PC-9 (cell line): ENCODE results near the gene RNF43.

Experiments used
- EZH2 ChIP-seq: fragments of 200-600 bp; sonication (generic); IDR thresholded peaks from 2 replicates; pipeline ENCODE4 v1.8.0; 2017; ENCODE audit warnings: antibody characterized with exemption, low read depth
- TF ChIP-seq, protein P1 (sequence below): fragments of 200-600 bp; sonication (generic); conservative IDR thresholded peaks from 2 replicates; pipeline ENCODE4 v1.6.1; 2017; ENCODE audit warnings: mixed run types, antibody characterized with exemption, mild to moderate bottlenecking, moderate library complexity

DNA sequence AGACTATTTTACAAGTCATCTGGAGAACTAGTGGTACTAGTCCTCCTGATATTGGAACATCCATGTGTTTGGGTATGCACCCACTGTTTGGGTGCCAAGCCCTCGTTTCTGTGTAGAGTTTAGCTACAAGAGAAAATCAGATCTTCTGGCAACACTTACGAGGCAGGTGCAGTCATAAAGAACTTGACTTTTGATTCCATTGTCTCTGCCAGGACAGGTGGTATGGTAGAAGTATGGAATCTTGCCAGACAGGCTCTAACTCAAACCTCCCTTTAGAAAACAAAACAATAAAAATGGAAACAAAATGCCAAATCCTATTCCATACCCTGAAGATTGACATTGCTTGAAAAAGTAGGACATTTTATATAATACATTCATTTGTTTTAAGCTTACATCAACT lies 16.0 kb downstream of the RNF43 start:
- no peak for TF ChIP-seq EZH2
- TF ChIP-seq, protein P1, sequence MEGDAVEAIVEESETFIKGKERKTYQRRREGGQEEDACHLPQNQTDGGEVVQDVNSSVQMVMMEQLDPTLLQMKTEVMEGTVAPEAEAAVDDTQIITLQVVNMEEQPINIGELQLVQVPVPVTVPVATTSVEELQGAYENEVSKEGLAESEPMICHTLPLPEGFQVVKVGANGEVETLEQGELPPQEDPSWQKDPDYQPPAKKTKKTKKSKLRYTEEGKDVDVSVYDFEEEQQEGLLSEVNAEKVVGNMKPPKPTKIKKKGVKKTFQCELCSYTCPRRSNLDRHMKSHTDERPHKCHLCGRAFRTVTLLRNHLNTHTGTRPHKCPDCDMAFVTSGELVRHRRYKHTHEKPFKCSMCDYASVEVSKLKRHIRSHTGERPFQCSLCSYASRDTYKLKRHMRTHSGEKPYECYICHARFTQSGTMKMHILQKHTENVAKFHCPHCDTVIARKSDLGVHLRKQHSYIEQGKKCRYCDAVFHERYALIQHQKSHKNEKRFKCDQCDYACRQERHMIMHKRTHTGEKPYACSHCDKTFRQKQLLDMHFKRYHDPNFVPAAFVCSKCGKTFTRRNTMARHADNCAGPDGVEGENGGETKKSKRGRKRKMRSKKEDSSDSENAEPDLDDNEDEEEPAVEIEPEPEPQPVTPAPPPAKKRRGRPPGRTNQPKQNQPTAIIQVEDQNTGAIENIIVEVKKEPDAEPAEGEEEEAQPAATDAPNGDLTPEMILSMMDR, result no peak
